H1 (cell line): Measurements from ENCODE around the gene PAEP. TPM values are rescaled to one million over a fixed set of nuclear protein-coding genes. Genes with fewer than 3 reads are reported as not detected.

ENCODE experiments used
- CTCF ChIA-PET: fragments of 300-600 bp; sonication (Branson Sonifier 250); formaldehyde crosslinking; loops from one replicate; lab custom pipeline; 2021; ENCODE audit not compliant: partially characterized antibody; lab: Charles Lee
- POLR2A ChIA-PET: fragments of 300-600 bp; sonication (Branson Sonifier 250); formaldehyde crosslinking; loops from one replicate; lab custom pipeline; 2021; ENCODE audit warnings: inconsistent platforms; ENCODE audit not compliant: partially characterized antibody; lab: Charles Lee
- DNase-seq, 2 experiments: peaks; one replicate each; pipeline versions ENCODE4 v3.0.0 to v3.0.0-alpha.2; 2010 to 2022; ENCODE audit warnings: low spot score in 2 of 2, low read depth in 1 of 2, mixed read lengths in 1 of 2
- FAIRE-seq: peaks from 2 replicates; lab custom pipeline; 2011; peaks lifted over from hg19 to GRCh38; lab: Jason Lieb, UNC
- H2AFZ ChIP-seq: 2 replicates; pipeline ENCODE4 v1.8.1; 2012; ENCODE audit warnings: low read length, inconsistent platforms
- H2AK5ac ChIP-seq: 2 replicates; pipeline ENCODE4 v1.6.1; 2013; ENCODE audit warnings: low read depth, low read length
- H2BK120ac ChIP-seq: replicated peaks from 2 replicates; pipeline ENCODE3; 2013; ENCODE audit warnings: low read depth, low read length, inconsistent platforms
- H2BK12ac ChIP-seq: 2 replicates; pipeline ENCODE4 v1.6.1; 2013; ENCODE audit warnings: low read depth, low read length
- H2BK15ac ChIP-seq: 2 replicates; pipeline ENCODE4 v1.6.1; 2013; ENCODE audit warnings: low read length
- H2BK20ac ChIP-seq: 2 replicates; pipeline ENCODE4 v1.6.1; 2013; ENCODE audit warnings: low read length
- H2BK5ac ChIP-seq: 2 replicates; pipeline ENCODE4 v1.6.1; 2013; ENCODE audit warnings: low read depth, low read length
- H3K14ac ChIP-seq: 2 replicates; pipeline ENCODE4 v1.6.1; 2013; ENCODE audit warnings: inconsistent platforms; ENCODE audit not compliant: insufficient read length
- H3K18ac ChIP-seq: 2 replicates; pipeline ENCODE4 v1.6.1; 2013; ENCODE audit warnings: low read length; ENCODE audit errors: extremely low read depth
- H3K23ac ChIP-seq: 2 replicates; pipeline ENCODE4 v1.6.1; 2013; ENCODE audit warnings: inconsistent platforms; ENCODE audit not compliant: insufficient read length
- H3K23me2 ChIP-seq: 2 replicates; pipeline ENCODE4 v1.6.1; 2013; ENCODE audit warnings: low read depth, low read length
- H3K27ac ChIP-seq: 2 replicates; pipeline ENCODE4 v1.6.1; 2011; ENCODE audit warnings: low read depth, low read length, inconsistent platforms
- H3K27me3 ChIP-seq, 4 experiments: replicated peaks in 1 of 4; 1 replicate in 1 of 4; 2 replicates in 3 of 4; pipeline versions ENCODE4 v1.6.1 to v1.8.1; 2011 to 2013; ENCODE audit warnings: low read length in 3 of 4, mild to moderate bottlenecking in 3 of 4, inconsistent platforms in 2 of 4, mixed read lengths in 2 of 4, moderate library complexity in 1 of 4; ENCODE audit not compliant: control insufficient read depth in 3 of 4, insufficient read depth in 3 of 4; ENCODE audit errors: extremely low read depth in 1 of 4
- H3K36me3 ChIP-seq, 4 experiments: 2 replicates each; pipeline versions ENCODE4 v1.6.1 to v1.8.1; 2011 to 2013; ENCODE audit warnings: mild to moderate bottlenecking in 4 of 4, low read length in 3 of 4, moderate library complexity in 2 of 4, control low read depth in 1 of 4, inconsistent platforms in 1 of 4; ENCODE audit not compliant: insufficient read depth in 4 of 4, control insufficient read depth in 2 of 4
- H3K4ac ChIP-seq: replicated peaks from 2 replicates; pipeline ENCODE3; 2013; ENCODE audit warnings: low read length, low read depth, mixed read lengths, inconsistent platforms; ENCODE audit not compliant: insufficient read length
- H3K4me1 ChIP-seq, 4 experiments: replicated peaks in 1 of 4; 1 replicate in 1 of 4; 2 replicates in 3 of 4; pipeline versions ENCODE4 v1.6.1 to v1.8.1; 2011 to 2013; ENCODE audit warnings: low read length in 3 of 4, inconsistent platforms in 2 of 4, mixed read lengths in 1 of 4; ENCODE audit not compliant: insufficient read depth in 4 of 4, control insufficient read depth in 3 of 4
- H3K4me2 ChIP-seq, 2 experiments: 2 replicates each; pipeline versions ENCODE4 v1.6.1 to v1.8.1; 2011 to 2013; ENCODE audit warnings: low read depth in 2 of 2, low read length in 2 of 2, control low read depth in 1 of 2, inconsistent platforms in 1 of 2, mild to moderate bottlenecking in 1 of 2; ENCODE audit not compliant: insufficient read depth in 1 of 2
- H3K4me3 ChIP-seq, 4 experiments: fragments of 200-600, 300-600 bp in 1 of 4; sonication (generic), shearing (Covaris generic), sonication (Bioruptor Twin) in 1 of 4; 2 replicates each; pipeline versions ENCODE4 v1.5.1 to v1.8.1; 2011 to 2016; ENCODE audit warnings: low read length in 4 of 4, low read depth in 3 of 4, control low read depth in 2 of 4, inconsistent platforms in 2 of 4, mild to moderate bottlenecking in 2 of 4, mixed read lengths in 1 of 4, moderate library complexity in 1 of 4; ENCODE audit not compliant: insufficient read depth in 2 of 4; ENCODE audit errors: extremely low read depth in 1 of 4
- H3K56ac ChIP-seq: replicated peaks from 2 replicates; pipeline ENCODE3; 2013; ENCODE audit warnings: low read depth, mild to moderate bottlenecking, mixed read lengths, low read length, inconsistent platforms; ENCODE audit not compliant: insufficient read length
- H3K79me1 ChIP-seq: 2 replicates; pipeline ENCODE4 v1.6.1; 2013; ENCODE audit warnings: low read depth, low read length, control low read depth
- H3K79me2 ChIP-seq, 2 experiments: 2 replicates each; pipeline versions ENCODE4 v1.6.1 to v1.8.1; 2012 to 2013; ENCODE audit warnings: low read length in 2 of 2, mild to moderate bottlenecking in 2 of 2, inconsistent platforms in 1 of 2; ENCODE audit not compliant: insufficient read depth in 2 of 2, control insufficient read depth in 1 of 2
- H3K9ac ChIP-seq, 4 experiments: replicated peaks in 1 of 4; 1 replicate in 1 of 4; 2 replicates in 3 of 4; pipeline versions ENCODE4 v1.6.1 to v1.8.1; 2011 to 2013; ENCODE audit warnings: low read depth in 3 of 4, low read length in 3 of 4, control low read depth in 2 of 4, mild to moderate bottlenecking in 2 of 4, moderate library complexity in 2 of 4, inconsistent platforms in 1 of 4; ENCODE audit errors: extremely low read depth in 1 of 4
- H3K9me3 ChIP-seq, 2 experiments: 2 replicates each; pipeline versions ENCODE4 v1.6.1 to v1.8.1; 2012 to 2013; ENCODE audit warnings: mild to moderate bottlenecking in 2 of 2, moderate library complexity in 2 of 2, control low read depth in 1 of 2, inconsistent platforms in 1 of 2, low read depth in 1 of 2, low read length in 1 of 2, mixed read lengths in 1 of 2; ENCODE audit not compliant: insufficient read depth in 2 of 2
- H4K20me1 ChIP-seq, 2 experiments: replicated peaks in 1 of 2; 2 replicates each; pipeline versions ENCODE3 to v1.8.1; 2011 to 2013; ENCODE audit warnings: inconsistent platforms in 2 of 2, low read length in 2 of 2, mild to moderate bottlenecking in 1 of 2; ENCODE audit not compliant: insufficient read depth in 2 of 2, control insufficient read depth in 1 of 2
- H4K5ac ChIP-seq: 2 replicates; pipeline ENCODE4 v1.6.1; 2013; ENCODE audit warnings: low read length, low read depth, mixed read lengths, inconsistent platforms; ENCODE audit not compliant: insufficient read length
- H4K8ac ChIP-seq: 2 replicates; pipeline ENCODE4 v1.8.0; 2013; ENCODE audit warnings: mild to moderate bottlenecking, moderate library complexity, low read length, inconsistent platforms; ENCODE audit not compliant: insufficient read depth; ENCODE audit errors: extremely low read depth
- H4K91ac ChIP-seq: replicated peaks from 2 replicates; pipeline ENCODE3; 2013; ENCODE audit warnings: low read length, mixed read lengths, inconsistent platforms; ENCODE audit not compliant: insufficient read length
- BACH1 ChIP-seq: IDR thresholded peaks from 2 replicates; pipeline ENCODE4 v1.6.1; 2012; ENCODE audit warnings: low read length, improper control_type of control experiment
- CBX8 ChIP-seq: fragments of 300-800, 300-1000 bp; sonication (generic); IDR thresholded peaks from 2 replicates; pipeline ENCODE4 v1.7.1; 2016; ENCODE audit warnings: low read depth, low read length, borderline replicate concordance
- JUND ChIP-seq: IDR thresholded peaks from 2 replicates; pipeline ENCODE4 v1.6.1; 2011; ENCODE audit warnings: mild to moderate bottlenecking, improper control_type of control experiment, low read length
- KDM5A ChIP-seq: fragments of 200-600 bp; IDR thresholded peaks from 2 replicates; pipeline ENCODE4 v1.7.1; 2012; ENCODE audit warnings: mild to moderate bottlenecking, low read length, inconsistent platforms, mixed read lengths
- MAFK ChIP-seq: IDR thresholded peaks from 2 replicates; pipeline ENCODE4 v1.6.1; 2012; ENCODE audit warnings: low read depth, mild to moderate bottlenecking, improper control_type of control experiment, low read length
- MAX ChIP-seq: IDR thresholded peaks from 2 replicates; pipeline ENCODE4 v1.6.1; 2012; ENCODE audit warnings: inconsistent platforms
- POLR2A ChIP-seq, 2 experiments: IDR thresholded peaks; 1 replicate in 1 of 2; 2 replicates in 1 of 2; pipeline ENCODE4 v1.6.1; 2011; ENCODE audit warnings: low read depth in 2 of 2, low read length in 2 of 2, mild to moderate bottlenecking in 2 of 2; ENCODE audit errors: control extremely low read depth in 1 of 2
- RFX5 ChIP-seq: IDR thresholded peaks from 2 replicates; pipeline ENCODE4 v1.6.1; 2011; ENCODE audit warnings: low read depth, low read length, improper control_type of control experiment, borderline replicate concordance
- SIRT6 ChIP-seq: IDR thresholded peaks from one replicate; pipeline ENCODE4 v1.7.1; 2012; ENCODE audit warnings: low read length, inconsistent platforms
- YY1 ChIP-seq: IDR thresholded peaks from 2 replicates; pipeline ENCODE4 v1.6.1; 2011; ENCODE audit warnings: low read depth, mild to moderate bottlenecking, low read length
- ZNF274 ChIP-seq: IDR thresholded peaks from 2 replicates; pipeline ENCODE4 v1.7.0; 2012; ENCODE audit warnings: low read length, borderline replicate concordance; ENCODE audit errors: extremely low read depth
- WGBS, 2 experiments: shearing (Covaris generic) in 1 of 2; methylation state at CpG; one replicate each; pipeline versions ENCODE4 v1.1.6 to v1.1.7; 2013 to 2015; ENCODE audit warnings: low lambda C conversion rate in 2 of 2, mixed read lengths in 2 of 2, inconsistent platforms in 1 of 2, low coverage in 1 of 2, missing lambda C conversion rate in 1 of 2; ENCODE audit not compliant: insufficient replicate concordance in 2 of 2, insufficient coverage in 1 of 2, insufficient read length in 1 of 2; ENCODE audit errors: extremely low coverage in 1 of 2, missing lambda C conversion rate in 1 of 2; 5-methylcytosine and 5-hydroxymethylcytosine counted together
- polyA plus RNA-seq, 7 experiments: library from polyadenylated mRNA; depleted of rRNA in 3 of 7; stranded (reverse) in 5 of 7; unstranded in 2 of 7; fragments of >200 nt in 5 of 7; fragments of 200-250 nt in 2 of 7; gene quantifications; 1 replicate in 5 of 7; 2 replicates in 1 of 7; 4 replicates in 1 of 7; pipeline versions ENCODE4 v1.2.1 to v1.2.3, GENCODE V29; 2011 to 2013; ENCODE audit warnings: missing spikeins in 2 of 7, mixed read lengths in 2 of 7
- total RNA-seq: library from RNA; stranded (reverse); fragmentation: NEBNext Ultra II Directional; extraction: Animal tissue kit (Norgen Biotek cat#: 25700); gene quantifications from 2 replicates; pipeline ENCODE4 v1.2.1, GENCODE V29; 2021

PAEP gene
- total and polyA plus RNA-seq, 2 of the 8 experiments (the other 6 are each of a cell fraction or from before 2014, with no cell fraction given) = not detected

GRCh38 chr9:135550344-135550918 is 11.1 kb upstream of the PAEP start:
- POLR2A ChIA-PET = no interaction called here
- Histone ChIP-seq H3K14ac (no peak overlapping the region), H3K36me3 (no peaks in the 10 kb centered on the region), H3K4me3 (no peak overlapping the region), H2AFZ (no peak overlapping the region), H3K9ac (no peak overlapping the region), H3K9me3 (no peaks in the 10 kb centered on the region), H3K4me1 (no peaks in the 10 kb centered on the region), H4K8ac (no peak overlapping the region), H3K18ac (no peak overlapping the region), H3K4me2 (no peak overlapping the region), H3K27me3 (no peaks in the 10 kb centered on the region; a peak in 1 of 7 replicates)
- WGBS, 2 experiments = 85% methylated on average over 17 of the region's 17 CpGs; no CpG with 5 or more reads in 1 of the 2 experiments
- TF ChIP-seq BACH1 = no peak
- TF ChIP-seq JUND = no peak
- TF ChIP-seq KDM5A = no peak
- no peak for TF ChIP-seq ZNF274
- TF ChIP-seq MAX = no peak
- TF ChIP-seq CBX8 = no peak
- TF ChIP-seq SIRT6 = no peak
- TF ChIP-seq MAFK = no peak
- no peak for TF ChIP-seq POLR2A (IDR thresholded peaks at IDR 0.05; ENCODE audit: control extremely low read depth in 1 of 2, low read depth in 2 of 2, low read length in 2 of 2)
- TF ChIP-seq YY1 = no peak
- no peak for TF ChIP-seq RFX5
- TF ChIP-seq, all 59 proteins: peak for 0
- Histone ChIP-seq H3K23me2 (no peaks in the 10 kb centered on the region), H3K27ac (no peak overlapping the region), H4K20me1 (no peaks in the 10 kb centered on the region), H2BK12ac (no peak overlapping the region), H3K56ac (no peak overlapping the region), H3K4ac (no peak overlapping the region), H3K79me2 (no peaks in the 10 kb centered on the region), H2BK15ac (no peak overlapping the region), H2BK20ac (no peak overlapping the region), H2AK5ac (no peak overlapping the region), H3K79me1 (no peaks in the 10 kb centered on the region), H3K23ac (no peak overlapping the region), H2BK5ac (no peak overlapping the region), H4K91ac (no peak overlapping the region), H2BK120ac (no peak overlapping the region), H4K5ac (no peak overlapping the region)
- CTCF ChIA-PET = interaction anchor here (1.5 to 1.7 kb wide), 2 partner anchors 17 to 54 kb away, joined by 4 to 7 read pairs; no protein-coding TSS in a partner anchor
- DNase-seq (no peak), FAIRE-seq (no peak)
